Astrocyte (in vitro differentiated cells and primary cell): ENCODE results near the gene RSPH3. TPM values are rescaled to one million over a fixed set of nuclear protein-coding genes. Genes with fewer than 3 reads are reported as not detected.

Source experiments
- DNase-seq: peaks from one replicate; pipeline ENCODE4 v3.0.0-alpha.2; 2010; ENCODE audit warnings: low read depth
- FAIRE-seq: peaks from 2 replicates; lab custom pipeline; 2011; peaks lifted over from hg19 to GRCh38; lab: Jason Lieb, UNC
- H2AFZ ChIP-seq: 2 replicates; pipeline ENCODE4 v1.6.0; 2012; ENCODE audit warnings: low read depth, low read length, inconsistent platforms
- H3K27ac ChIP-seq: 2 replicates; pipeline ENCODE4 v1.5.1; 2011; ENCODE audit warnings: low read depth, low read length, inconsistent platforms
- H3K27me3 ChIP-seq: 2 replicates; pipeline ENCODE4 v1.6.0; 2011; ENCODE audit warnings: low read length, inconsistent platforms; ENCODE audit not compliant: insufficient read depth
- H3K36me3 ChIP-seq: 2 replicates; pipeline ENCODE4 v1.5.1; 2011; ENCODE audit warnings: low read length, inconsistent platforms; ENCODE audit not compliant: insufficient read depth
- H3K4me1 ChIP-seq: 2 replicates; pipeline ENCODE4 v1.5.1; 2011; ENCODE audit warnings: low read length, inconsistent platforms; ENCODE audit not compliant: insufficient read depth
- H3K4me2 ChIP-seq: 2 replicates; pipeline ENCODE4 v1.6.0; 2012; ENCODE audit warnings: low read length, inconsistent platforms
- H3K4me3 ChIP-seq: 2 replicates; pipeline ENCODE4 v1.5.1; 2011; ENCODE audit warnings: low read depth, mild to moderate bottlenecking, low read length, inconsistent platforms; ENCODE audit not compliant: insufficient read depth
- H3K79me2 ChIP-seq: 2 replicates; pipeline ENCODE4 v1.6.0; 2012; ENCODE audit warnings: mild to moderate bottlenecking, low read length, inconsistent platforms; ENCODE audit not compliant: insufficient read depth
- H3K9ac ChIP-seq: 2 replicates; pipeline ENCODE4 v1.6.0; 2012; ENCODE audit warnings: mild to moderate bottlenecking, low read length, inconsistent platforms
- H3K9me3 ChIP-seq: 2 replicates; pipeline ENCODE4 v1.5.1; 2012; ENCODE audit warnings: low read depth, mild to moderate bottlenecking, low read length, inconsistent platforms; ENCODE audit not compliant: insufficient read depth
- H4K20me1 ChIP-seq: 2 replicates; pipeline ENCODE4 v1.6.0; 2012; ENCODE audit warnings: low read length, inconsistent platforms; ENCODE audit not compliant: insufficient read depth
- H3K27ac Mint-ChIP-seq: one replicate; pipeline ENCODE4 v1.8.0; 2021; ENCODE audit warnings: mild to moderate bottlenecking, mixed read lengths; ENCODE audit not compliant: unreplicated experiment
- H3K27me3 Mint-ChIP-seq: one replicate; pipeline ENCODE4 v1.8.0; 2021; ENCODE audit warnings: low read depth, mixed read lengths; ENCODE audit not compliant: unreplicated experiment
- H3K36me3 Mint-ChIP-seq: one replicate; pipeline ENCODE4 v1.8.0; 2021; ENCODE audit warnings: low read depth, mixed read lengths; ENCODE audit not compliant: unreplicated experiment
- H3K4me1 Mint-ChIP-seq: one replicate; pipeline ENCODE4 v1.8.0; 2021; ENCODE audit warnings: low read depth, mixed read lengths; ENCODE audit not compliant: unreplicated experiment
- H3K4me3 Mint-ChIP-seq: one replicate; pipeline ENCODE4 v1.8.0; 2021; ENCODE audit warnings: mild to moderate bottlenecking, moderate library complexity, mixed read lengths; ENCODE audit not compliant: unreplicated experiment
- H3K9me3 Mint-ChIP-seq: one replicate; pipeline ENCODE4 v1.8.0; 2021; ENCODE audit warnings: mild to moderate bottlenecking, mixed read lengths; ENCODE audit not compliant: unreplicated experiment
- EZH2 ChIP-seq: IDR thresholded peaks from 2 replicates; pipeline ENCODE4 v1.6.1; 2012; ENCODE audit warnings: mild to moderate bottlenecking, low read length, inconsistent platforms; ENCODE audit not compliant: insufficient read depth
- total RNA-seq: library from RNA; stranded (reverse); gene quantifications from 2 replicates; pipeline ENCODE4 v1.2.1, GENCODE V29; 2021
- TF ChIP-seq, protein P1 (sequence below): IDR thresholded peaks from 2 replicates; pipeline ENCODE4 v1.5.1; 2011; ENCODE audit warnings: low read depth, mild to moderate bottlenecking, inconsistent platforms, low read length, moderate library complexity; ENCODE audit not compliant: insufficient read depth

The RSPH3 gene
- total RNA-seq, 1 donor from 2014 or later, result 10.2 TPM

DNA sequence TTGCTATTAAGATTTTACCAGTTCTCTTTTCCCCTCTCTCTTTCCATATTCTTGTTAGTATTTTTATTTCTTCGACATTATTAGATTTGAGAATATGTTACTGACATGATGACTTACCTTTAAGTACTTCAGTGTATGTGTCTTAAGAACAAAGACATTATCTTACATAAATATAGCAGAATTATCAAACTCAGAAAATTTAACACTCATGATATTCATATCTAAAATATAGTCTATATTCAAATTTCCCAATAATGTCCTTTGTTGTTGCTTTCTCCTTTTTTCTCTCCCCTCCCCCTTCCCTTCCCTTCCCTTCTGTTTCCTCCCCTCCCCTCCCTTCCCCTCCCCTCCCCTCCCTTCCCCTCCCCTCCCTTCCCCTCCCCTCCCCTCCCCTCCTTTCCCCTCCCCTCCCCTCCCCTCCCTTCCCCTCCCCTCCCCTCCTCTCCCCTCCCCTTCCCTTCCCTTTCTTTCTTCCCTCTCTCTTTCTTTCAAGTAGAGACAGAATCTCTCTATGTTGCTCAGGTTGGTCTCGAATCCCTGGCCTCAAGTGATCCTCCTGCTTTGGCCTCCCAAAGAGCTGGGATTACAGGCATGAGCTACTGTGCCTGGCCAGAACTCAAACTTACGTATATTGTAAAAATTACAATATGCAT is 56.5 kb downstream of the RSPH3 start:
- no peak for FAIRE-seq
- Mint-ChIP-seq H3K27ac (no peak overlapping the region), H3K27me3 (peaks cover 7% of the 10 kb centered on the region)

DNA sequence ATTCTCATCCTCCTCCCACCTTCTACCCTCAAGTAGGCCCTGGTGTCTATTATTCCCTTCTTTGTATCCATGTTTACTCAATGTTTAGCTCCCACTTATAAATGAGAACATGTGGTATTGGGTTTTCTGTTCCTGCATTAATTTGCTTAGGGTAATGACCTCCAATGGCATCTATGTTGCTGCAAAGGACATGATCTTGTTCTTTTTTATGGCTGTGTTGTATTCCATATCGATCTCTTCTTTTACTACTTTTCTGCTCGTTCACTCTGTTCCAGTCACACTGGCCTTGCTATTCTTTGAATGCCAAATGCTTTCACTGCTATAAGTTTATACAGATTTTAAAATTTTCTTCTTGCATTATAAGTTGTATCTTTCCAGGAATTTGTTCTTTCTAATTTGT is 57.7 kb downstream of the RSPH3 start:
- TF ChIP-seq, protein P1, sequence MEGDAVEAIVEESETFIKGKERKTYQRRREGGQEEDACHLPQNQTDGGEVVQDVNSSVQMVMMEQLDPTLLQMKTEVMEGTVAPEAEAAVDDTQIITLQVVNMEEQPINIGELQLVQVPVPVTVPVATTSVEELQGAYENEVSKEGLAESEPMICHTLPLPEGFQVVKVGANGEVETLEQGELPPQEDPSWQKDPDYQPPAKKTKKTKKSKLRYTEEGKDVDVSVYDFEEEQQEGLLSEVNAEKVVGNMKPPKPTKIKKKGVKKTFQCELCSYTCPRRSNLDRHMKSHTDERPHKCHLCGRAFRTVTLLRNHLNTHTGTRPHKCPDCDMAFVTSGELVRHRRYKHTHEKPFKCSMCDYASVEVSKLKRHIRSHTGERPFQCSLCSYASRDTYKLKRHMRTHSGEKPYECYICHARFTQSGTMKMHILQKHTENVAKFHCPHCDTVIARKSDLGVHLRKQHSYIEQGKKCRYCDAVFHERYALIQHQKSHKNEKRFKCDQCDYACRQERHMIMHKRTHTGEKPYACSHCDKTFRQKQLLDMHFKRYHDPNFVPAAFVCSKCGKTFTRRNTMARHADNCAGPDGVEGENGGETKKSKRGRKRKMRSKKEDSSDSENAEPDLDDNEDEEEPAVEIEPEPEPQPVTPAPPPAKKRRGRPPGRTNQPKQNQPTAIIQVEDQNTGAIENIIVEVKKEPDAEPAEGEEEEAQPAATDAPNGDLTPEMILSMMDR, result no peak
- TF ChIP-seq EZH2, result no peak
- Histone ChIP-seq H3K9ac (no peak overlapping the region), H2AFZ (no peak overlapping the region), H3K4me1 (peaks cover 5% of the 10 kb centered on the region), H3K4me3 (no peak overlapping the region), H3K27me3 (no peaks in the 10 kb centered on the region), H3K36me3 (no peaks in the 10 kb centered on the region), H4K20me1 (no peaks in the 10 kb centered on the region), H3K27ac (no peak overlapping the region), H3K79me2 (no peaks in the 10 kb centered on the region), H3K4me2 (no peak overlapping the region), H3K9me3 (no peaks in the 10 kb centered on the region)
- peaks cover 2% of the 10 kb centered on the region for H3K36me3 Mint-ChIP-seq
- peaks cover 8% of the 10 kb centered on the region for H3K9me3 Mint-ChIP-seq
- H3K4me1 Mint-ChIP-seq, result no peaks in the 10 kb centered on the region
- DNase-seq (no peak), FAIRE-seq (no peak)
- H3K27ac Mint-ChIP-seq, result no peak overlapping the region
- H3K27me3 Mint-ChIP-seq, result peaks cover 9% of the 10 kb centered on the region
- no peak overlapping the region for H3K4me3 Mint-ChIP-seq

More for the DNA sequence above, 56.5 kb downstream of the RSPH3 start:
- Histone ChIP-seq H3K4me2 (no peak overlapping the region), H3K27me3 (no peaks in the 10 kb centered on the region), H4K20me1 (no peaks in the 10 kb centered on the region), H3K9ac (no peak overlapping the region), H3K9me3 (no peaks in the 10 kb centered on the region), H3K79me2 (no peaks in the 10 kb centered on the region), H3K36me3 (no peaks in the 10 kb centered on the region), H3K4me1 (peaks cover 5% of the 10 kb centered on the region), H3K27ac (no peak overlapping the region), H3K4me3 (no peak overlapping the region), H2AFZ (no peak overlapping the region)
- H3K4me1 Mint-ChIP-seq, result no peaks in the 10 kb centered on the region
- TF ChIP-seq EZH2, result no peak
- TF ChIP-seq, protein P1, result no peak
- DNase-seq, result no peak
- peaks cover 8% of the 10 kb centered on the region for H3K9me3 Mint-ChIP-seq
- H3K36me3 Mint-ChIP-seq, result peaks cover 2% of the 10 kb centered on the region
- H3K4me3 Mint-ChIP-seq, result no peak overlapping the region

DNA sequence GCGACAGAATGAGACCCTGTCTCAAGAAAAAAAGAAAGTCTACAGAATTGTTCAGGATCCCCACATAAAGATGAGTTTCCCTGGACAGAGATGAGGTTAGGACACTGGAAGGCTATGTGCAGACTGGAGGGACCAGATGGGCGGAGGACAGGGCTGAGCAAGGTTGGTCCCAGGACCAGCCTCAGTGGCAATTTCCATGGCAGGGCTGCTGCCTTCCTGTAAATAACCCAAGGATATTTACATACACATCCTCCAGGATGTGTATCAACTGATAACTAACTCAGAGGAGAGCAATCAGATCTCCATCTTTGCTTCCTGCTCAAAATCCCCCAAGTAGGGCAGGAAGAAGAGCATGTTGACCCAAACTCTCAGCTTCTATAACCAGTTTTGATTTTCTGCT is 58.8 kb downstream of the RSPH3 start:
- H3K36me3 ChIP-seq, result no peaks in the 10 kb centered on the region
- no peak overlapping the region for H2AFZ ChIP-seq
- H3K4me3 Mint-ChIP-seq, result no peak overlapping the region
- no peak overlapping the region for H3K4me2 ChIP-seq
- H3K27ac ChIP-seq, result no peak overlapping the region
- no peaks in the 10 kb centered on the region for H3K4me1 Mint-ChIP-seq
- H3K9me3 ChIP-seq, result no peaks in the 10 kb centered on the region
- peaks cover 5% of the 10 kb centered on the region for H3K4me1 ChIP-seq
- no peak for TF ChIP-seq EZH2
- TF ChIP-seq, protein P1, result no peak
- no peaks in the 10 kb centered on the region for H3K79me2 ChIP-seq
- no peaks in the 10 kb centered on the region for H3K27me3 ChIP-seq
- no peak overlapping the region for H3K9ac ChIP-seq
- H4K20me1 ChIP-seq, result no peaks in the 10 kb centered on the region
- DNase-seq, result no peak
- no peak overlapping the region for H3K27ac Mint-ChIP-seq
- peaks cover 2% of the 10 kb centered on the region for H3K36me3 Mint-ChIP-seq
- peaks cover 8% of the 10 kb centered on the region for H3K9me3 Mint-ChIP-seq
- FAIRE-seq, result no peak
- no peak overlapping the region for H3K4me3 ChIP-seq
- peaks cover 9% of the 10 kb centered on the region for H3K27me3 Mint-ChIP-seq
